C4-2B (cell line): ENCODE results near the gene FXR2.
"Not testable (repeated sequence)": the region's sequence is repeated elsewhere in the genome, so short reads cannot be mapped to it uniquely, and the experiment has no call there.

Source experiments
- H3K27ac ChIP-seq: fragments of 450-650 bp; 2 replicates; pipeline ENCODE4 v1.5.1; 2017
- ZFX ChIP-seq: fragments of 450-650 bp; IDR thresholded peaks from 2 replicates; pipeline ENCODE4 v1.6.1; 2017
- TF ChIP-seq, protein P1 (sequence below): fragments of 450-650 bp; conservative IDR thresholded peaks from 2 replicates; pipeline ENCODE4 v1.5.1; 2017; ENCODE audit warnings: mild to moderate bottlenecking

Gene FXR2

GRCh38 chr17:7626956-7627249 is 12.2 kb upstream of the FXR2 start:
- peak overlapping the region; percentile 76 for H3K27ac ChIP-seq
- TF ChIP-seq ZFX: no peak
- TF ChIP-seq, protein P1, sequence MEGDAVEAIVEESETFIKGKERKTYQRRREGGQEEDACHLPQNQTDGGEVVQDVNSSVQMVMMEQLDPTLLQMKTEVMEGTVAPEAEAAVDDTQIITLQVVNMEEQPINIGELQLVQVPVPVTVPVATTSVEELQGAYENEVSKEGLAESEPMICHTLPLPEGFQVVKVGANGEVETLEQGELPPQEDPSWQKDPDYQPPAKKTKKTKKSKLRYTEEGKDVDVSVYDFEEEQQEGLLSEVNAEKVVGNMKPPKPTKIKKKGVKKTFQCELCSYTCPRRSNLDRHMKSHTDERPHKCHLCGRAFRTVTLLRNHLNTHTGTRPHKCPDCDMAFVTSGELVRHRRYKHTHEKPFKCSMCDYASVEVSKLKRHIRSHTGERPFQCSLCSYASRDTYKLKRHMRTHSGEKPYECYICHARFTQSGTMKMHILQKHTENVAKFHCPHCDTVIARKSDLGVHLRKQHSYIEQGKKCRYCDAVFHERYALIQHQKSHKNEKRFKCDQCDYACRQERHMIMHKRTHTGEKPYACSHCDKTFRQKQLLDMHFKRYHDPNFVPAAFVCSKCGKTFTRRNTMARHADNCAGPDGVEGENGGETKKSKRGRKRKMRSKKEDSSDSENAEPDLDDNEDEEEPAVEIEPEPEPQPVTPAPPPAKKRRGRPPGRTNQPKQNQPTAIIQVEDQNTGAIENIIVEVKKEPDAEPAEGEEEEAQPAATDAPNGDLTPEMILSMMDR: no peak

DNA sequence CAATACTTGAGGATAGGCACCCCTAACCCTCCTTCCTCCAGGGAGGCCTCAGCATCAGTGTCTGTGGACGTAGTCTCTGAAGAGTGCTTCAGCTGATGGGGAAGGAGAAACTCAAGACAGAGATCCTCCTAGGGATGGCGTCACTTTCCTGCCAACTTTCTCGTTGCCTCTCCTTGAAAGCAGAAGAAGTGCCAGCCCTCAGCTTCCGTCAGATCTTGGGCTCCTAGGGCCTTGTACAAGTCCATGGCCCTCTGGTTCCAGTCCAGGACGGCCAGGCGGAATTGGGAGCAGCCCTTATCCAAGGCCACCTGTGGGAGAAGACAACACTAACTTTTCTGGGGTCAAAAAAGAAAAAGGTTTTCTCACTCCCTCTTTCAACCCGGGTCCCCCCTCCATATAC is 11.6 kb upstream of the FXR2 start:
- H3K27ac ChIP-seq: no peak overlapping the region
- TF ChIP-seq ZFX: no peak
- TF ChIP-seq, protein P1: no peak

- H3K27ac ChIP-seq: not testable (repeated sequence)
These were observed 11.1 kb upstream of the FXR2 start for GRCh38 chr17:7625749-7626148.

GRCh38 chr17:7623661-7624060 is 9.0 kb upstream of the FXR2 start:
- TF ChIP-seq, protein P1: no peak
- TF ChIP-seq ZFX: no peak
- H3K27ac ChIP-seq: no peak overlapping the region

GRCh38 chr17:7620835-7621234 is 6.1 kb upstream of the FXR2 start:
- no peak for TF ChIP-seq ZFX
- TF ChIP-seq, protein P1: no peak
- no peak overlapping the region for H3K27ac ChIP-seq

DNA sequence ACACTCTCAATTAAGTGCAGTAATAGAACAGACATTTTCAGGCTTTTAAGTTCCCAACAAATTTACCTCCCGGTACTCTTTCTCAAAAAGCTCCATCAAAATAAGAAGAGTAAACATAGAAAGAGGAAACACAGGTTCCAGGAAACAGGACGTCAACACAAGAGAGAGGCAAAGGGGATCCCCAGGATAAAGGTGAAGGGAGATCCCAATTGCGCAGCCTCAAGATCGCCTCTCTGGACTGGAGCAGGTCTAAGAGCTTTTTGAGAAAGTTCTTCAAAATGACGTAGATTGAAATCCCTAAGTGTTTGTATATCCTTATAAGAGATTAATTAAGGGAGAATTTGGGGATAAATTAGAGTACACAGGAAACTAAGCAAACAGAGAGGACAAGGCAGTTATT is 3.9 kb upstream of the FXR2 start:
- no peak overlapping the region for H3K27ac ChIP-seq
- TF ChIP-seq, protein P1: no peak
- TF ChIP-seq ZFX: no peak

GRCh38 chr17:7615265-7615747 is 609 bp upstream of the FXR2 start:
- peak overlapping the region; percentile 70 for H3K27ac ChIP-seq
- TF ChIP-seq, protein P1: no peak
- no peak for TF ChIP-seq ZFX

GRCh38 chr17:7613769-7614424 is 800 bp downstream of the FXR2 start:
- H3K27ac ChIP-seq: peak overlapping the region; percentile 97
- TF ChIP-seq, protein P1: no peak
- no peak for TF ChIP-seq ZFX
